Bladder microvascular endothelial cell (primary cell): ENCODE data around the gene REP15. TPM values are rescaled to one million over a fixed set of nuclear protein-coding genes. Genes with fewer than 3 reads are reported as not detected.

ENCODE experiments used
- total RNA-seq: library from RNA; depleted of rRNA; stranded (reverse); fragments of >200 nt; gene quantifications from 2 replicates; pipeline ENCODE4 v1.2.3, GENCODE V29; 2014

The REP15 gene, protein sequence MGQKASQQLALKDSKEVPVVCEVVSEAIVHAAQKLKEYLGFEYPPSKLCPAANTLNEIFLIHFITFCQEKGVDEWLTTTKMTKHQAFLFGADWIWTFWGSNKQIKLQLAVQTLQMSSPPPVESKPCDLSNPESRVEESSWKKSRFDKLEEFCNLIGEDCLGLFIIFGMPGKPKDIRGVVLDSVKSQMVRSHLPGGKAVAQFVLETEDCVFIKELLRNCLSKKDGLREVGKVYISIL
- 0.97 and 12.6 TPM in 2 replicates for total RNA-seq

GRCh38 chr12:27696293-27696652, at the start of gene REP15:
TSS of gene REP15 (plus strand) at chr12:27696447. CDS start at chr12:27696563, 116 bp downstream.

DNA sequence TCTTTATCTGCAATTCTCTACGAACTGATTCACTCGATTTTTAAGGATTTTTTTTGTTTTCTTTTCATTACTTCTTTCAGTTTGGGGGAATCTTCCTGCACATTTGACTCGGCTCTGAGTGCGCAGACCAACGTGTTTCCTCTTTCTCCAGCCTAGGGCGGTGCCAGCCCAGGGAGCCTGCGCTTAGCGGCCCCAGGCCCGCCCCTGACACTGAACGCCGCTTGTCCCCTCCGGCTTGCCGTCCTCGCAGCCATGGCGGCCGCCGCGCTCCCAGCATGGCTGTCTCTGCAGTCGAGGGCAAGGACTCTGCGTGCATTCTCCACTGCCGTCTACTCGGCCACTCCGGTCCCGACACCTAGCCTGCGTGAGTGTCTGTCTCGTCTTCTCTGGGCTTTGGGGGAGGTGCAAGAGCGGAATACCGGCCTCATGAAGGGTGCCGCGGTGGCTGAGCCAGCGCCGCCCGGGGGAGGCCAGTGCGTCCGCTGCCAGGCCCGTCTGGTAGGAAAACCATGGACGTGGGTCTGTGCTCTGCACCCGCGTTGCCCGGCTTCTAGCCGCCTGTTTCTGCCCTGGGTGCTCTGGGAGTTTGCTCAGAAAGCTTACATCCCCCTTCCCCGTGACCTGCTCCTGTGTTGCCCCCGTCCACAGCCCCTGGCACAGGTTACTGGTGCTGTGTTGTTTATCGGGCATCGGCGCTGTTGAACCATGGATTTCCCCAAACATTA, 14.5 kb downstream of the REP15 start, which contains the start of gene MRPS35:
Gene MRPS35, plus strand, starts transcription at position 241 of the 725 bp plus-strand sequence. Its CDS starts 12 bp downstream, at position 253.

Other genes with a start within 250 kb of the REP15 start
- gene SMCO2, start 249.7 kb upstream of the REP15 start, total RNA-seq, result 0.32 and 0.57 TPM in 2 replicates
- gene PPFIBP1, start 172.2 kb upstream of the REP15 start, total RNA-seq, result 66.1 and 550 TPM in 2 replicates
- 29.6 and 36.8 TPM in 2 replicates for gene MRPS35, start 14.4 kb downstream of the REP15 start, total RNA-seq
- 17.2 and 32.7 TPM in 2 replicates for gene KLHL42, start 83.8 kb downstream of the REP15 start, total RNA-seq
- gene MANSC4, start 83.8 kb downstream of the REP15 start, total RNA-seq, result not detected in 2 replicates